AG09319 (cell line): Measurements from ENCODE around the gene RNF115.
"Not testable (repeated sequence)": the region's sequence is repeated elsewhere in the genome, so short reads cannot be mapped to it uniquely, and the experiment has no call there.

Source experiments
- DNase-seq: peaks from one replicate; pipeline ENCODE4 v3.0.0-alpha.2; 2010; ENCODE audit warnings: low read depth; ENCODE audit errors: extremely low read depth
- TF ChIP-seq, protein P1 (sequence below): IDR thresholded peaks from 2 replicates; pipeline ENCODE4 v1.5.1; 2011; ENCODE audit warnings: low read depth, mild to moderate bottlenecking, inconsistent platforms, low read length, moderate library complexity

The RNF115 gene

DNA sequence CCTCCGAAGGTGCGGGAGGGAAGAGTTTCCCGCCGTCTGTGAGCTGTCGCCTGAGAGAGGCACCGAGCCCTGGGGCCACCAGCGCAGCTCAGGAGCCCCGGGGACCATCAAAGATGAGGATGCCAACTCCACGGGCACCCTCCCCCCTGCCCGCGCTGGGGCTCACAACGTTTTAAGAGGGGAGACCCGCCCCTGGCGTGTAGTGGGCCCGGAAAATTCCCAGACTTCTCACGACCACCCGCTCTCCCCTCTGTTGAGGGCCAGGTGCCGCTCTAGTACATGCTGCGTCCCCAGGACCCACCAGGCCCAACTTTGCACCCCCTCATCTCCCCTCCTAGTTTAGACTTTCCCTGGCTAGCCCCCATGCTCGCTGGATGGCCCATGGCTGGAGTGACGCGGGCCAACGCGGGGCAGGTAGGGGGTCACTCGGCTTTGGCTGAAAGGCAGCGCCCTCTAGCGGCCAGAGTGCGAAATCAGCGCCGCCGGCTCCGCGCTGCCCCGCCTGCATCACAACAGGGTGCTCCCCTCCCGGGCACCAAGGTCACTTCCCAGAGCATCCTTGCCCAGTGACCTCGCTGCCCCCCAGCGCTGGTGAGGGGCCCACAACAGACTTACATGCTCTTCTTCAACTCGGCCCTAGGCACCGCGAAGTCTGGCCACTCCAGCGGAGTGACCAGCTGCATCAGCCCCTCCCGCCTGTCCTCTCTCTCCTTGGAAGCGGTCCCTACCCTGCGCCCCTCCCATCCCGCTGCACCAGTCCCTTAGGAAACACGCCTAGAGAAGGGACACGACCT lies 102.8 kb downstream of the RNF115 start:
- DNase-seq = no peak
- TF ChIP-seq, protein P1, sequence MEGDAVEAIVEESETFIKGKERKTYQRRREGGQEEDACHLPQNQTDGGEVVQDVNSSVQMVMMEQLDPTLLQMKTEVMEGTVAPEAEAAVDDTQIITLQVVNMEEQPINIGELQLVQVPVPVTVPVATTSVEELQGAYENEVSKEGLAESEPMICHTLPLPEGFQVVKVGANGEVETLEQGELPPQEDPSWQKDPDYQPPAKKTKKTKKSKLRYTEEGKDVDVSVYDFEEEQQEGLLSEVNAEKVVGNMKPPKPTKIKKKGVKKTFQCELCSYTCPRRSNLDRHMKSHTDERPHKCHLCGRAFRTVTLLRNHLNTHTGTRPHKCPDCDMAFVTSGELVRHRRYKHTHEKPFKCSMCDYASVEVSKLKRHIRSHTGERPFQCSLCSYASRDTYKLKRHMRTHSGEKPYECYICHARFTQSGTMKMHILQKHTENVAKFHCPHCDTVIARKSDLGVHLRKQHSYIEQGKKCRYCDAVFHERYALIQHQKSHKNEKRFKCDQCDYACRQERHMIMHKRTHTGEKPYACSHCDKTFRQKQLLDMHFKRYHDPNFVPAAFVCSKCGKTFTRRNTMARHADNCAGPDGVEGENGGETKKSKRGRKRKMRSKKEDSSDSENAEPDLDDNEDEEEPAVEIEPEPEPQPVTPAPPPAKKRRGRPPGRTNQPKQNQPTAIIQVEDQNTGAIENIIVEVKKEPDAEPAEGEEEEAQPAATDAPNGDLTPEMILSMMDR = peak; percentile 81

DNA sequence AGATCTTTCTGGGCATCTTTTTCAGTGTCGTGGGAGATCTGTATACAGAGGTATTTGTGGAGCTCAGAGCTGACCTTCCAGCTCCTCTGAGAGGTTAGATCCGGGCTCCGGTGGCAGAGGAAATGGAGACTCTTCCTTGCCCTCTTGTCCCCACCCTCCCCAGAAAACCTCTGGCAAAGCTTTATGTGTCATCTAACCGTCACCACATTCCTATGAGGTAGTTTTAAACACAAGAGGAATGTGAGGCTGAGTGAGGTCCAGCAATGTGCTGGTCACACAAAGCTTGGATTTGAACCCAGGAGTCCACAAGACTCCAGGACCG lies 103.4 kb downstream of the RNF115 start:
- DNase-seq = peak; percentile 20
- TF ChIP-seq, protein P1 = no peak

DNA sequence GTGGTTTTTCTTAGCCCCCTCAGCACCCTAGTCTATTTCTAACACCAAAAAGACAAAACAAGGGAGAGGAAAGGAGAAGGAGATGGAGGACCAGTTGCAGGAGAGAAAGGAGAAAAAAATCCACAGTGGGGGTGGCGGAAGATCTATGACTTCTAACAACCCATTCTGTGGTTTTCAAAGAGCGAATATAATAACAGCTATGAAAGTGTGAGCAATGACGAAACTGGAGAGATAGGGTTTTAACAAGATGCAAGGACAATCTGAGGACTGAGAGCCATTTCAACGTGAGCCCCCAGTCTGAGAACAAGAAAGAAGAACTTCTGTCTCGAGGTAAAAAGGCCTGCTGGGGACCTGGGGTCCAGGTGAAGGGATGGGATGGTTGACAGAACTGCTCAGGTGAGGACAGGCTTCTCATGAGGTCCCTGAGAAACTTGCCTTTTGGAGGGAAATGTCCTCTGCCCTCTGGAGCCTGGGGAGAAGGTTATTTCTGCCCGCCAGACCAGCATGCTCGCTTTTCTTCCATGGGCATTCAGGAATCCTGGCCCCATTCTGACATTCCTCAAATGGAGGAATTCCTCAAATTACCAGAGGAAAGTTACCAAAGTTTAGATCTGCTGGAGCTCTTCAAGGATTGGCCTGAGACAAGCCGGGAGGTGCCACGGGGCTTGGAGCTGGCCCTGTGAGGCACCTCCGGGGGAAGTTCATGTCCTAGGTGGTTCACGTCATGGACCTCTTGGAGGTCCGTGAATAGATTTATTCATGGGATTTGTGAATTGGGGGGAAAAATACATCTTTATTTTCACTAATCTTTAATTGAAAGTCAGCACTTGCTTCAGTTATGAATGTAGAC lies 104.4 kb downstream of the RNF115 start, which contains the start of gene CD160:
Gene CD160 (plus strand): TSS at position 270 of the 850 bp plus-strand sequence. CDS start 8,829 bp downstream, outside the sequence.
- TF ChIP-seq, protein P1 = no peak
- no peak for DNase-seq

DNA sequence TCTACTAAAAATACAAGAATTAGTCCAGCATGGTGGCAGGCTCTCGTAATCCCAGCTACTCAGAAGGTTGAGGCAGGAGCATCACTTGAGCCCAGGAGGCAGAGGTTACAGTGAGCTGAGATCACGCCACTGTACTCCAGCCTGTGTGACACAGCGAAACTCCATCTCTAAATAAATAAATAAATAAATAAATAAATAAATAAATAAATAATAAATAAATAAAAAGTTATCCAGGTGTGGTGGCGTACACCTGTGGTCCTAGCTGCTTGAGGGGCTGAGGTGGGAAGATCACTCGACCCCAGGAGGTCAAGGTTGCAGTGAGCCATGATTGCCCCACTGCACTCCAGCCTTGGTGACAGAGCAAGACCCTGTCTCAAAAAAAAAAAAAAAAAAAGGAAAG lies 105.4 kb downstream of the RNF115 start:
- DNase-seq = not testable (repeated sequence)

DNA sequence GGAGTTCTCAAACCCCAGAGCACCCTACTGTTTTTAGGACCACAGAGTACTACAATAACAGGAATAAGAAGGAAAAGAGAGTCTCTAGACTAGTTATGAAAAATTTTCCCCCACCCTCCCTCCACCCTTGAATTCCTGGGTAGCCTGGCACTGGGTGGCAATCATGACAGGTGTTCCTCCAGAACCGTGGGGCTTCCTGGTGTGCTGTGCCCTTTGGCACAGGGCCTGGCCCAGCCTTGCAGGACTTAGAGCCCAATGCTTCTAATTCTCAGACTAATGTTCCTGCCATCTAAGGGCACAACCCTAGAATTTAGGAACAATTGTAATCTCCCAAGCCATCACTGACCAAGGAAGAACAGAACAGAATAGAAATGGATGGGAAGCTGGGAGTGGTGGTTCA lies 106.1 kb downstream of the RNF115 start:
- DNase-seq = no peak
- TF ChIP-seq, protein P1 = no peak

GRCh38 chr1:145716641-145717345 lies 107.1 kb downstream of the RNF115 start:
- DNase-seq = no peak
- TF ChIP-seq, protein P1 = no peak

DNA sequence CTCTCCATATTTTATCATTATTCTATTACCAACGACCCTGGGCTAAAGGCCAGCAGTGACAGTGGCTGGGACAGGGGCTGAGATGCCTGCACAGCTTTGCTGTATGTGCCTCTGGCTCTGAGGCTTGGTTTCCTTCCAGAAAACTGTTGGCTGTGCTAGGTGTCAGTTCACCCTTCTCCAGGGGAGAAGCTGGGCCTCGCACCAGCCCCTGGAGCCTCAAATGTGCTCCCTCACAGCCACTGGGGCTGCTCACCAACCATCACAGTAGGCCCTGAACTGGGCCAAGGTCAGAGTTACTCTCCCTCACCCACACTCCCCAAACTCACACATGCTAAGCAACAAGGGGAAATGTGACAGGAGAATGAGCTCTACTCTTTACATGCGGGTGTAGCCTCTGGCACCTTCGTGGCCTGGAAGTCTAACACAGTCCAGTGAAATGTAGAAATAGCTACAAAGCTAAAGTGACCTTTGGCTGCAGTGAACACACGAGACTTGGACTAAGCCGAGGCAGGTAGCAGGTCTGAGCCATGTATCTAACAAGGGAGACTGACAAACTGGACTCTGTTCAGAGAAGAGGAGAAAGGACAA lies 109.3 kb downstream of the RNF115 start:
- DNase-seq = no peak
- TF ChIP-seq, protein P1 = no peak
